Umbilical cord (tissue), 2 donors: ENCODE data around the gene TMEM222. TPM values are rescaled to one million over a fixed set of nuclear protein-coding genes. Genes with fewer than 3 reads are reported as not detected.
"Not testable (repeated sequence)": the region's sequence is repeated elsewhere in the genome, so short reads cannot be mapped to it uniquely, and the experiment has no call there.

Experiments
- DNase-seq: peaks from one replicate; pipeline ENCODE4 v3.0.0-alpha.2; 2015; ENCODE audit warnings: low spot score
- total RNA-seq: library from RNA; depleted of rRNA; stranded (reverse); fragments of >200 nt; gene quantifications from one replicate; pipeline ENCODE4 v1.2.3, GENCODE V29; 2014; ENCODE audit warnings: low replicate concordance; ENCODE audit not compliant: insufficient read depth

The TMEM222 gene, protein sequence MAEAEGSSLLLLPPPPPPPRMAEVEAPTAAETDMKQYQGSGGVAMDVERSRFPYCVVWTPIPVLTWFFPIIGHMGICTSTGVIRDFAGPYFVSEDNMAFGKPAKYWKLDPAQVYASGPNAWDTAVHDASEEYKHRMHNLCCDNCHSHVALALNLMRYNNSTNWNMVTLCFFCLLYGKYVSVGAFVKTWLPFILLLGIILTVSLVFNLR
- total RNA-seq = 17.3 TPM

DNA sequence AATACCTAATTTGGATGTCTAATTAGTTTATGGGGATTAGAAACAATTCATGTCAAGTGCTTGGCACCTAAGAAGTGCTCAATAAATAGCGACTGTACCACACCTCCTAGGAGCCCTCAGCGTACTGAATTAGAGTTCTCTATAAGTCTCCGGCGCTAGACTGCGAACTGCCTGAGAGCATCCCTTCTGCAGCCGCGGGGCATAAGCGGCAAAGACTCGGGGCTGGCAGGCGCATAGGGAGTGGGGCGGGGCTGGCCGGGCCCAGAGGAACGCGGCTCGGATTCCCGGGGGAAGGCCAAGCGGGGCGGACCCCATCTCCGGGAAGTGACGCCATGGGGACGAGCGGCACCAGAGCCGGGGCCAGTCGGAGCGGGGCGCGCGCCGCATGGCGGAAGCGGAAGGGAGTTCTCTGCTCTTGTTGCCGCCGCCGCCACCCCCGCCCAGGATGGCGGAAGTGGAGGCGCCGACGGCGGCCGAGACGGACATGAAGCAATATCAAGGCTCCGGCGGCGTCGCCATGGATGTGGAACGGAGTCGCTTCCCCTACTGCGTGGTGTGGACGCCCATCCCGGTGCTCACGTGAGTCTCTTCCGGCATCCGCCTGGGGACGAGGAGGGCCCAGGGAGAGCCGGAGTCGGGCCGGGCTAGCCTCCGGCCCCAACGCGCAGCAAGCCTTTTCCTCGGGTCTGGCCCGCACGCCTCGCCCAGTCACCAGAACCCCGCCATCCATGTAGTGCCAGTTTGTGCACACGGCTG, at the start of gene TMEM222:
Gene TMEM222, plus strand, starts transcription at position 351 of the 756 bp plus-strand sequence. Its CDS starts 35 bp downstream, at position 386.
- DNase-seq = peak; percentile 98

DNA sequence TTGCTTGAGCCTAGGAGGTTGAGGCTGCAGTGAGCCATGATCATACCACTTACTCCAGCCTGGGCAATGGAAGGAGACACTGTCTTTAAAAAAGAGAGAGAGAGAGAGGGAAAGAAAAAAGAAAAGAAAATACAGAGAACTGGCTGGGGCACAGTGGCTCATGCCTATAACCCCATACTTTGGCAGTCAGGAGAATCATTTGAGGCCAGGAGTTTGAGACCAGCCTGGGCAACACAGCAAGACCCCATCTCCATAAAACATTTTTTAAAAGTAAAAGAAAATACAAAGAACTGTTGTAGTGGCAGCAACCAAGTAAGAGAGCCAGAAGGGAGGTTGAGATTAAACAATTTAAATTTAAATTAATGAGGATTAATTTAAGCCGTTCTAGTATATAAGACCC, 47.8 kb upstream of the TMEM222 start:
- DNase-seq = no peak

DNA sequence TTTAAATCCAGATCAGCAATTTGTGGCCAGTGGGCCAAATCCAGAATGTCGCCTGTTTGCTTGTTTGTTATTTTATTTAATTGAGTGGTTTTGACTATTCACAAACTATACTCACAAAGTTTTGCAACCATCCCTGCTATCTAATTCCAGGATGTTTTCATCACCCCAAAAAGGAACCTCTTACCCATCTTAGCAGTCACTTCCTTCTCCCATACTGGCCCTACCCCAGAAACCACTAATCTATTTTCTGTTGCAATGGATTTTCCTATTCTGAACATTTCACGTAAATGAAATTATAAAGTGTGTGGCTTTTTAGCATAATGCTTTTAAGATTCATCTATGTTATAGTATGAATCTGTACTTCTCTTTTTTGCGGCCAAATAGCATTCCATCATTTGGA, 46.3 kb upstream of the TMEM222 start:
- DNase-seq = no peak

DNA sequence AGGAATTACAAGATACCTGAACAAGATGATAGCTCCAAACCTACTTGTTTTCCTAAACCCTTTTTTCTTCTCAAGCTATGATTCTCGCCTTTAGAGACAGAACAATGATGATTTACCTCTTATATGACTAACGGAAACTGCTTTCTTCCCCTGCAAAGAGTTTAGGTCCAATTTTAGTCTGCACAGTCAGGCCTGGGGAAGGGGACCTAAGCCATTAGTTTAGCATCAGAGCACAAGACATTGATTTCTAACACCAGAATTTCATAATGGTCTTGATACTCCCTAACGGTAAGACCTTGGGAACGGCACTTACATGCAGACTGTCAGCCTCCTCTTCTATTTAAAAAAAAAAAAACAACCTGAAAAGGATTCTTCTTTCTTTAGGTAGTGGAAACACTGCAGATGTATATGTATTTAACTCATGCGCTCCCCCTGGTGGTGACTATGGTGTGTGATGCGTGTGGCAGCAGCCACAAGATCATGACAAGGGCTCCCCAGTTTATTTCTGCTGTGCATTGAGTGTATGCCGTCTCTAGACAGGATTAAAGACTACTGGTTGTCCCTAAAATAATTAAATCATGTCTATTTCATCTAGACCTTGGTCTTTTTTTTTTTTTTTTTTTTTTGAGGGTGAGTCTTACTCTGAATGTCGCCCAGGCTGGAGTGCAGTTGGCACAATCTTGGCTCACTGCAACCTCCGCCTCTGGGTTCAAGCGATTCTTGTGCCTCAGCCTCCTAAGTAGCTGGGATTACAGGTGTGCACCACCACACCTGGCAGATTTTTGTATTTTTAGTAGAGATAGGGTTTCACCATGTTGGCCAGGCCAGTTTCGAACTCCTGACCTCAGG, 37.3 kb upstream of the TMEM222 start:
- peak; percentile 85 for DNase-seq

DNA sequence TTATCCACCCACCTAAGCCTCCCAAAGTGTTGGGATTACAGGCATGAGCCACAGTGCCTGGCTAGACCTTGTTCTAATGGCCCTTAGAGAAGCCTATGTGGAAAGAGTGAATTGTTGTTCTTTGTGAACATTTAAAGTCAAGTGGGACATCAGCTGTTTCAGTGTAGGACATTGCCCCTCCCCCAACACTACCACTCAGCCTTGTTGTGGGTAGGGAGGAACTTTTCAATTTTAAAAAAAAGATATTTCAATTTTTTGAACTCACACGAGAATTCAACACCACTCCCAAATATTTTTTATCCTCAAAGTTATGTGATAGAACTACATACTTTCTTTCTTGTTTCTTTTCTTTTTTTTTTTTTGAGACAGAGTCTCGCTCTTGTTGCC, 36.7 kb upstream of the TMEM222 start:
- no peak for DNase-seq

DNA sequence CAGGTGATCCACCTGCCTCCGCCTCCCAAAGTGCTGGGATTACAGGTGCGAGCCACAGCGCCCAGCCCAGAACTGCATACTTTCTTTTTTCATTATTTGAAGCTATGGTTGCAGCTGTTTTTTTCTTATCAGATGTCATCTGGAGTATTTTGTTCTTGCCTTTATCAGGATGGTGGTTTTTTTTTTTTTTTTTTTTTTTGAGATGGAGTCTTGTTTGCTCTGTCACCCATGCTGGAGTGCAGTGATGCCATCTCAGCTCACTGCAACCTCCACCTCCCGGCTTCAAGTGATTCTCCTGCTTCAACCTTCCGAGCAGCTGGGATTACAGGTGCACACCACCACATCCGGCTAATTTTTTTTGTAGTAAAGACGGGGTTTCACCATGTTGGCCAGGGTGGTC, 36.1 kb upstream of the TMEM222 start:
- DNase-seq = not testable (repeated sequence)

DNA sequence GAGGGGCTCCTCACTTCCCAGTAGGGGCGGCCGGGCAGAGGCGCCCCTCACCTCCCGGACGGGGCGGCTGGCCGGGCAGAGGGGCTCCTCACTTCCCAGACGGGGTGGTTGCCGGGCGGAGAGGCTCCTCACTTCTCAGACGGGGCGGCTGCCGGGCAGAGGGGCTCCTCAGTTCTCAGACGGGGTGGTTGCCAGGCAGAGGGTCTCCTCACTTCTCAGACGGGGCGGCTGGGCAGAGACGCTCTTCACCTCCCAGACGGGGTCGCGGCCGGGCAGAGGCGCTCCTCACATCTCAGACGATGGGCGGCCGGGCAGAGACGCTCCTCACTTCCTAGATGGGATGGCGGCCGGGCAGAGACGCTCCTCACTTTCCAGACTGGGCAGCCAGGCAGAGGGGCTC, 32.8 kb upstream of the TMEM222 start:
- not testable (repeated sequence) for DNase-seq

DNA sequence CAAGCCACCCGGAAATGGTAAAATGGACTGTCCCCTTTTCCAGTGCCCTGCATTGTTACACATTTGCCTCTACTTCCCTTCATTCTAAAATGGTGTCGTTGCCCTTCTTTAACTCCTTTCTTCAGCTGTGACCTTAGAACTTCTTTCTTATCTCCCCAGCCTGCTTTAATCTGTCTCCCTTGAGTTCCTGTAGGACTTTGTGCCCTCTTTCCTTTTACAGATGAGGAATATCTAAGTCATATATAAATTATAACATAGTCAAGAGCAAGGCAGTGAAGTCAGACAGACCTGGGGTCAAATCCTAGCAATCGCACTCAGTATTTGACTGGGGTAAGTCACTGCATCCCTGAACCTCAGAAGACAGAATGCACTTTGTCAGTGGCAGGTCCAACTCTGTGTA, 31.4 kb upstream of the TMEM222 start:
- no peak for DNase-seq

DNA sequence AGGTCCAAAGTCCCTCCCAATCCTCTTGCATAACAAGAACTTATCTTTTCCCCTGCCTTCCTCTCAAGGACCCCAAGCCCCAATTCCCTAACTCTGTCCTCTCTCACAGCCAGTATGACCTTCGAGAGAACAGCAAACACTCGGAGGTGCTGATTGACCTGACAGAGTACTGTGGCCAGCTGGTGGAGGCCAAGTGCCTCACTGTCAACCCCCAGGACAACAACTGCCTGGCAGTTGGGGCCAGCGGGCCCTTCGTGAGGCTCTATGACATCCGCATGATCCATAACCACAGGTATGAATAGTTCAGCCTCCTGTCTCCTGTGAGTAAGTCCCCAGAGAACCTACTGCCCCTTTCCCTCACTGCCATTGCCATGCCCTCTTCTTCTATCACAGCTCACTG, 29.9 kb upstream of the TMEM222 start:
- DNase-seq = no peak

DNA sequence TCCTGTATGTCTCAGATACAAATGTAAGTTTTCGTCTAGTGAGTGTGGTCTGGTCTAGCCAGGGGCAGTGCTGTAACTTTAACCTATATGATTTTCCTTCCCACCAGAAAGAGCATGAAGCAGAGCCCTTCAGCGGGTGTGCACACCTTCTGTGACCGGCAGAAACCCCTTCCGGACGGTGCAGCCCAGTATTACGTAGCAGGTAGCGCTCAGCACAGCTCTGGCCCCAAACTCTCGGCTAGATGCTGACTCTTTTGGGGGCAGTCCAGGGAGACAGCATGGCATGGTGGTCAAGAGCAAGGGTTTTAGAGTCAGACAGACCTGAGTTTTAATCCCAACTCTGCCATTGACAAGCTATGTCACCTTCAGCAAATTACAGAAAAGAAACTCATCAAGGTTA, 28.0 kb upstream of the TMEM222 start:
- no peak for DNase-seq

DNA sequence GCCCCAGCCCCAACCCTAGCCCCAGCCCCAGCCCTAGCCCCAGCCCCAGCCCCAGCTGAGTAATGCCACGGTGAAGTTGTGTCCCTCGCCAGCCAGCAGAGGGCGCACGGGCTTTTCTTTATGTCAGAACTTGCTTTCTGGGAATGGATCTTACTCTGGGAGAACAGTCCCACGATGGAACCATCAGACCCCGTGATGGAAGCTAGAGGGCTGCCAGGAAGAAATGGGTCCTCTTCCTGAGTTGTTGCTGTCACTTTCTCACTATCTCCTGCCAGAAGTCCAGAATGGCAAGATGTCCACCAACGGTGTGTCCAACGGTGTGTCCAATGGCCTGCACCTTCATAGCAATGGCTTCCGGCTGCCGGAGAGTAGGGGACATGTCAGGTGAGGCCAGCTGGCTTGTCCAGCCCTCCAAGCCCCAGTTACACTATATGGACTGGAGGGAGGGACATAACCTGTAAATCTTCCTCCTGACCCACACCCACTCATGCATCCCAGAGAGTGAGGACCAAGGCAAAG, 25.1 kb upstream of the TMEM222 start:
- peak; percentile 77 for DNase-seq

DNA sequence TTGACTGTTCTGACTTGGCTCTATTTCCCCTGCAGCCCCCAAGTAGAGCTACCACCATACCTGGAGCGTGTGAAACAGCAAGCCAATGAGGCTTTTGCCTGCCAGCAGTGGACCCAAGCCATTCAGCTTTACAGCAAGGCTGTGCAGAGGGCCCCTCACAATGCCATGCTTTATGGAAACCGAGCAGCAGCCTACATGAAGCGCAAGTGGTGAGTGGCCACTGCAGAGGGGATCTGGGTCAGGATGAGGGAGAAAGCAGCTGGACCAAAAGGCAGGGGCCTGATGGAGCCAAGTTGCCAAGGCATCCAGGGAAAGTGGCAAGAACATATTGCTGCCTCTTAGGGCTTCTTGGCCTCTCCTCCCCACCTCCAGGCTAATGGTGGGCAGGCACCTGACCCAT, 24.1 kb upstream of the TMEM222 start:
- no peak for DNase-seq

DNA sequence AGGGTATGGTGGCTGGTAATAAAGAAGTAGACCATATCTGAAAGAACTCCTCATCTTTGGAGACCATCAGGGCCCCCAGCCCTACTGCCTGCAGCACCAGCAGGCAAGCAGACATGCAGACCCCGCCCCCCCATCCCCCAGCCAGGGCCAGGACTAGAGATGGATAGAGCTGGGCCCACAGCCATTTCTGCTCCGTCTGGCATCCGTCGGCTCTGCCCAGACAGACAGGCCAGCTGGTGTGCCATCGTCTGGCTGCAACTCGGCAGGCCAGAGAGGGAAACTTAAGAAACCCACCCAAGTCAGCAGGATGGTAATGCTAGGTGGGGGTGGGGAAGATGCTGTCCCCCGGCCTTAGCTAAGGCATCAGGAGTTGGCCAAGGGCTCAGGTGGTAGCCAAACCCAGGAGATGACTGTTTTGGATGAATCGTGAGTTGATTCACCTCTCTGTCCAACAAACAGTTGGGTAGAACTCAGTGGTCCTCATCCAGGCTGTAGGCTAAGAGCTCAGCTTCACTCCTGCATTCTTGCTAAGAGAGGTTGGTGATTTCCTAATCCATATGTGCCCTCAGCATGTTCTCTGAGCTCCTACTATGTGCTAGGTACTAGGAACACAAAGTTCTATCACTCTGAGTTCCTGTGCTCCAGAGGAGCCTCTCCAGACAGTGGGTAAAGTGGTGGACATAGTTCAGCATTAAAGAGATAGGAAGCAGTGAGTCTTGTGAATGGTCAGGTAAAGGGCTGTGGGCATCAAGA, 23.2 kb upstream of the TMEM222 start:
- no peak for DNase-seq

DNA sequence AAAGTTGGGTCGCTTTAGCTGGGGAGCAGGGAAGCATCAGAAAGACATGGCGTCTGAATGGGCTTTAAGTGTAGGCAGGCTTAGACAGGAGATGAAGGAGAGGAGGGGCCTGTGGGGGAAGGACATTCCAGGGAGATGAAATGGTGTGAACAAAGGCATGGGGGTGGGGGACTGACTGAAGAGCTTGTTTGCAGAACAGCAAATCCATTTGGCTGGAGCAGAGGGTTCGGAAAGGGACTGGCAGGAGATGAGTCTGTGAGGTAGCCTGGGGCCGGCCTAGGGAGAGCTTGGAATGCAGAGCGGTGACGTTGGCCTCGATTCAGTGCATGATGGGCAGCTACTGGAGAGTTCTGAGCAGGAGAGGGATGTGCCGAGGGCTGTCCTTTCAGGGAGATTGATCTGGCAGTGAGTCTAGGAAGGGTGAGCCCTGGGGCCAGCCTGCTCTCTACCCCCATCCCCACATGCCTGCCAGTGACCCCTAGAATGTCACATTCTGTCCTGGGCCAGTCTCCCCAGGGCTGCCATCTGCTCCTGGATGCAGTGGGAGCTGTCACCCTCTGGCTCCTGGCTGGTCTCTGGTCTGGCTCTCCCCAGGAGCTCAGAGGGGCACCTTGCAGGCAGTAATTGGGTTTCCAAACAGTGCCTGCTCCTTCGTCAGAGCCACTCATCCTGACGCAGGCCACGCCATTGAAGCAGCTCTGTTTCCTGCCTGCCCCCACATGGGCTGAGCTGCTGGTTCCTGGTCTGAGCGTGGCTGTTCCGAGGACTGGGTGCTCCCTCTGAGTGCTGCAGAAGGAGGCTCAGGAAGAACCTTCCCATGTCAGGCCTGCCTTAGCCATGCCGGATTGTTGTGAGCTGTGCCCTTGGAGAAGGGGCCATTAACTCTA, 22.3 kb upstream of the TMEM222 start:
- peak; percentile 99 for DNase-seq

DNA sequence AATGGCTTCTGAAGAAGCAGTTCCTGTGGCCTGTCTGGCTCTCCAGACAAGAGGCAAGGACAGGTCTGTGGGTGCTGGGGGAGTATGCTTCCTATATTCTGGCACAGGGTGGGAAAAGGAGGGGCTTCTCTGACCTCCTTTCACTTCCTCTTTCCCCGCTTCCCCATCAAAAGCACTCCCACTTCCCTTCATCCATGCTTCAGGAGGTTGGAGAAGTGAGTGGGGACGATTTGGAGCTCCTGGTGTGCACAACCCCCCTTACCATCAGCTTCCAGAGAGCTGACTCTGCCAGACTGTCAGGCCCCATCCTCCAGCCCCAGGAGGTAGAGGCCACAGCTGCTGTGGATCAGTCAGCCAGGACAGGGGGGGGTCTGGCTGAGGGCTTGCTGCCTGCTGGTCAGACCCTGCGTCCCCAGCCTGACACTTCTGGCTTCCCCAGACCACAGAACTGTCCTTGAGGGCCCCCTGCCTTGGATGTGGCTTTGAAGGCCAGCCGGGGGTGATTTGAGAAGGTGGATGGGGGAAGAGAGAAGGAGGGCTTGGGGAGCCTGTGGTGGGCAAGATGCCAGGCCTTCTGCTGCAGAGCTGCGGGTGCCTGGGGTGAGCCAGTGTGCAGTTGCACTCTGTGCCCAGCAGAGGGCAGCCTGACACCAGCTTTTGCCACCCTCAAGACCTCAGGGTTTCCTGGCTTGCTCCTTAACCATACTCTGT, 21.5 kb upstream of the TMEM222 start:
- peak; percentile 96 for DNase-seq

DNA sequence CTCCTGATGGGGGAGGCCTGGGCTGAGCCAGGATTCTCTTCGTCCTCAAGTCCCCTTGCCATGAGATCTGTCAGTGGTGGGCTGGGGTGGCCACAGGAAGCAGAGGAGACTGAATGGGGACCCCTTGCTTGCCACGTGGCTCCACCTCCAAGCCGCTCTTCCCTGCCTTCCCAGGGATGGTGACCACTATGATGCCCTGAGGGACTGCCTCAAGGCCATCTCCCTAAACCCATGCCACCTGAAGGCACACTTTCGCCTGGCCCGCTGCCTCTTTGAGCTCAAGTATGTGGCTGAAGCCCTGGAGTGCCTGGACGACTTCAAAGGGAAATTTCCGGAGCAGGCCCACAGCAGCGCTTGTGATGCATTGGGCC, 20.9 kb upstream of the TMEM222 start:
- no peak for DNase-seq

DNA sequence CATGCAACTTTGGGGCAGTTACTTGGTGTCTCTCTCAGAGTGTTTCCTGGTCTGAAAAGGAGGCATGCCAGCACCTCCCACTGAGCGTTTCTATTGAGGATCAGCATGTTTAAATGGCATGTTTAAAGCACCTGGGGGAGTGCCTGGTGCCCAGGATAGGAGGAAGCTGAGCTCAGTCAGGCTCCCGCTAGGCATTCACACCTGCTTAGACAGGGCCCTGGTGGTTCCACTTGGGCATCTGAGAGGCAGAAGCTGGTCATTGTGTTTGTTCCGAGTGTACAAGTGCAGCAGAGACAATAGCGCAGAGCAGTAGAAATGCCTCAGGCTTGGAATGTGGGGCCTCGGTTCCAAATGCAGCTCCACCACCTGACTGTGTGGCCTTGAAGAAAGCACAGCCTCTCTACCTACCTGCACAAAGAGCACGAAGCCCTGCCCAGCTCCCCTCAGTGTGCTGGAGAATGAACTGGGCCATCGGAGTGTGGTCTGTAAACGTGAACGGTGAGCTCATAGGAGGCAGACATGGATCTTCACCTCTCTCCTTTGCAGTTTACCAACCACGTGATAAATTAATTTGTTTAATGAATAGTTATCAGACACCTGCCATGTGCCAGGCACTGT, 20.3 kb upstream of the TMEM222 start:
- no peak for DNase-seq

DNA sequence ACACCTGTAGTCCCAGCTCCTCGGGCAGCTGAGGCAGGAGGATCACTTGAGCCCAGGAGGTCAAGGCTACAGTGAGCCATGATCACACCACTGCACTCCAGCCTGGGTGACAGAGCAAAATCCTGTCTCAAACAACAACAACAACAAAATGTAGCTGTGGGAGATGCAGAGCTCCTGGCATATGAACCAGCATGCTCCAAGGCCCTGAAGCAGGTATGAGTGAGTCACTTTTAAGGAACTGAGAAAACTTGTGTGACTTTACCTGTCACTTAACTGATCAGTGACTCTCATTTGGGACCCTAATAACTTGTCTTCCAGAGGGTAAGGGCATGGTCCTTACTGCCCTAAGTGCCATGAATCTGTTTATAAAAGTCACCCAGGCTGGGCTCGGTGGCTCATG, 19.4 kb upstream of the TMEM222 start:
- no peak for DNase-seq

DNA sequence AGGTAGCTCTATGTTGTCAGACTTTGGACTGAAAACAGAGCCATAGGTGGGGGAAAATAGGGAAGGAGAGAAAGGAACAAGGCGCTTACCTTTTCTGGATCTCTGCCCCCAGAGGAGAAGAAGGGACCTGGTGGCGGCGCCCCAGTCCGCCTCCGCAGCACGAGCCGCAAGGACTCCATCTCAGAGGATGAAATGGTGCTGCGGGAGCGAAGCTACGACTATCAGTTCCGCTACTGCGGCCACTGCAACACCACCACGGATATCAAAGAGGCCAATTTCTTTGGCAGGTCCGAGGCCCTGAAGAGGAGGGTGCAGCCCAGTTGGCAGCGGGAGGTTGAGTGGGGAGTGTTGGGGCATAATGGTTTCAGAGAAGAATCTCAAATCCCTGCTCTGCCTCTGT, 18.5 kb upstream of the TMEM222 start:
- no peak for DNase-seq
